Natural killer cell (primary cell): Measurements from ENCODE around the gene LIN37. TPM values are rescaled to one million over a fixed set of nuclear protein-coding genes. Genes with fewer than 3 reads are reported as not detected.
"Not testable (repeated sequence)": the region's sequence is repeated elsewhere in the genome, so short reads cannot be mapped to it uniquely, and the experiment has no call there.

Experiments used
- ATAC-seq, 3 donors: fragments of 150-1000 bp in 2 of 3; fragments of 200-7000 bp in 1 of 3; cut with Tn5 transposase; 1 replicate in 1 of 3; 2 replicates in 2 of 3; pipeline ENCODE4 v1.10.0; 2021; ENCODE audit warnings: mild to moderate bottlenecking in 2 of 3, moderate library complexity in 2 of 3
- DNase-seq, 2 donors: peaks; one replicate each; pipeline versions ENCODE4 v3.0.0 to v3.0.0-alpha.2; 2013 to 2021; ENCODE audit warnings: mixed read lengths in 1 of 2
- H3K27ac ChIP-seq: one replicate; pipeline ENCODE4 v1.5.1; 2013; ENCODE audit warnings: mild to moderate bottlenecking, low read length
- H3K27me3 ChIP-seq: one replicate; pipeline ENCODE4 v1.6.1; 2013; ENCODE audit warnings: low read length; ENCODE audit not compliant: control insufficient read depth, insufficient read depth
- H3K36me3 ChIP-seq: one replicate; pipeline ENCODE4 v1.6.1; 2013; ENCODE audit warnings: low read length; ENCODE audit not compliant: control insufficient read depth, insufficient read depth
- H3K4me1 ChIP-seq: one replicate; pipeline ENCODE4 v1.6.1; 2013; ENCODE audit warnings: low read length; ENCODE audit not compliant: control insufficient read depth, insufficient read depth
- H3K4me3 ChIP-seq: one replicate; pipeline ENCODE4 v1.5.1; 2013; ENCODE audit warnings: low read length
- H3K9me3 ChIP-seq: one replicate; pipeline ENCODE4 v1.6.1; 2013; ENCODE audit warnings: low read length; ENCODE audit not compliant: control insufficient read depth, insufficient read depth
- H3K27ac Mint-ChIP-seq, 2 donors: one replicate each; pipeline ENCODE4 v1.8.0; 2022; ENCODE audit warnings: mild to moderate bottlenecking in 2 of 2, mixed read lengths in 2 of 2, moderate library complexity in 1 of 2
- H3K27me3 Mint-ChIP-seq, 2 donors: one replicate each; pipeline ENCODE4 v1.8.0; 2022; ENCODE audit warnings: low read depth in 2 of 2, mixed read lengths in 2 of 2
- H3K36me3 Mint-ChIP-seq: one replicate; pipeline ENCODE4 v1.8.0; 2022; ENCODE audit warnings: mixed read lengths
- H3K4me1 Mint-ChIP-seq, 2 donors: one replicate each; pipeline ENCODE4 v1.8.0; 2022; ENCODE audit warnings: mixed read lengths in 2 of 2
- H3K4me3 Mint-ChIP-seq: one replicate; pipeline ENCODE4 v1.8.0; 2022; ENCODE audit warnings: mild to moderate bottlenecking, moderate library complexity, mixed read lengths
- H3K9me3 Mint-ChIP-seq, 2 donors: one replicate each; pipeline ENCODE4 v1.8.0; 2022; ENCODE audit warnings: mixed read lengths in 2 of 2
- CTCF ChIP-seq: fragments of 200-600 bp; IDR thresholded peaks from one replicate; pipeline ENCODE4 v1.8.0; 2022; ENCODE audit warnings: antibody characterized with exemption
- WGBS: methylation state at CpG from one replicate; pipeline ENCODE4 v1.1.7; 2013; ENCODE audit warnings: missing lambda C conversion rate; ENCODE audit not compliant: insufficient coverage; 5-methylcytosine and 5-hydroxymethylcytosine counted together
- intact Hi-C: fragments of 100-400 bp; cut with micrococcal nuclease; formaldehyde crosslinking; loops from one replicate; pipeline ENCODE4 v1.14.2; 2022
- total RNA-seq, 4 donors: library from RNA; stranded (reverse); fragments of 120-200 nt in 1 of 4; gene quantifications; one replicate each; pipeline versions ENCODE4 v1.2.3 to v1.2.4, GENCODE V29; 2013 to 2022

The LIN37 gene
- total RNA-seq, 3 donors from 2014 or later (not counting 1 experiment from before 2014, with no cell fraction given) = 16.7 to 22.1 (median 18.2) TPM

- intact Hi-C loops = no loop called here
- Mint-ChIP-seq H3K9me3 (no peaks in the 10 kb centered on the region), H3K27me3 (no peaks in the 10 kb centered on the region), H3K4me1 (no peaks in the 10 kb centered on the region), H3K4me3 (no peak overlapping the region), H3K36me3 (no peaks in the 10 kb centered on the region), H3K27ac (no peak overlapping the region)
- ATAC-seq = no peak
- Histone ChIP-seq H3K27me3 (no peaks in the 10 kb centered on the region), H3K4me1 (no peaks in the 10 kb centered on the region), H3K27ac (no peak overlapping the region), H3K4me3 (no peak overlapping the region), H3K9me3 (no peaks in the 10 kb centered on the region), H3K36me3 (peaks cover 16% of the 10 kb centered on the region)
- no peak for DNase-seq
- 74% methylated on average over 34 of the region's 34 CpGs for WGBS
- no peak for TF ChIP-seq CTCF
Observed at GRCh38 chr19:35767288-35768081, 19.1 kb downstream of the LIN37 start.

DNA sequence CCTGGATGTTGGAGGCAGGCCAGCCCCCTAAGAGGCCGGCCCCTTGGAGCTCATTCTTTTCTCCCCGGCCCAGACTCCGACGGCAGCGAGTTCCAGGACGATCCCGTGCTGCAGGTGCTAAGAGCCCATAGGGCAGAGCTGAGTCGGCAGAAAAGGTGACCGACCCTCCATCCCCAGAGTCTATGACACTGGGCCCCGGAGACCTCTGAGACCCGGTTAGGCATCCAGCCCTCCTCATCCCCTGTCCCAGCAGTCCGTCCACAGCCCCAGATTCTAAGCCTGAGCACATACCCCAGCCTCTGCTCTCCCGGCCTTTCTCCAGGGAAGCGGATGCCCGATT, 19.7 kb downstream of the LIN37 start:
- DNase-seq (no peak), ATAC-seq (no peak)
- peaks cover 16% of the 10 kb centered on the region for H3K36me3 ChIP-seq
- Mint-ChIP-seq H3K4me3 (no peak overlapping the region), H3K27ac (no peak overlapping the region), H3K9me3 (no peaks in the 10 kb centered on the region), H3K27me3 (no peaks in the 10 kb centered on the region), H3K36me3 (no peaks in the 10 kb centered on the region), H3K4me1 (no peaks in the 10 kb centered on the region)
- H3K27ac ChIP-seq = no peak overlapping the region
- intact Hi-C loops = no loop called here
- H3K27me3 ChIP-seq = no peaks in the 10 kb centered on the region
- no peaks in the 10 kb centered on the region for H3K4me1 ChIP-seq
- TF ChIP-seq CTCF = no peak
- 91% methylated on average over 15 of the region's 15 CpGs for WGBS
- no peaks in the 10 kb centered on the region for H3K9me3 ChIP-seq
- no peak overlapping the region for H3K4me3 ChIP-seq

DNA sequence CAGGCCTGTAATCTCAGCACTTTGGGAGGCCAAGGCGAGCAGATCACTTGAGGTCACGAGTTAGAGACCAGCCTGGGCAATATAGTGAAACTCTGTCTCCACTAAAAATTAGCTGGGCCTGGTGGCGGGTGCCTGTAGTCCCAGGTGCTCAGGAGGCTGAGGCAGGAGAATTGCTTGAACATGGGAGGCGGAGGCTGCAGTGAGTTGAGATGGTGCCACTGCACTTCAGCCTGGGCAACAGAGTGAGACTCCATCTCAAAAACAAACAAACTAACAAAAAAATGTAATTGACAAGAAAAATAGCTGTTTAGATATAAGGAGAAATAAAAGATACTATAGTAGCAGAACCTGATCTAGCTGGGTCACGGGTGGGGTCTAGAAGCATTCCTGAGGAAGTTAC, 24.0 kb downstream of the LIN37 start:
- H3K27ac ChIP-seq, ATAC-seq, H3K4me3 ChIP-seq, H3K9me3 Mint-ChIP-seq, H3K27ac Mint-ChIP-seq, H3K4me3 Mint-ChIP-seq, H3K36me3 Mint-ChIP-seq, H3K36me3 ChIP-seq, DNase-seq, H3K27me3 Mint-ChIP-seq, H3K27me3 ChIP-seq, H3K9me3 ChIP-seq, intact Hi-C loops: not testable (repeated sequence)
- peaks cover 16% of the 10 kb centered on the region for H3K4me1 ChIP-seq
- peaks cover 18 to 27% of the 10 kb centered on the region in 2 donors for H3K4me1 Mint-ChIP-seq
- WGBS = 94% methylated on average over 5 of the region's 5 CpGs

GRCh38 chr19:35773020-35773806, 24.8 kb downstream of the LIN37 start:
- Histone ChIP-seq H3K4me1 (peaks cover 16% of the 10 kb centered on the region), H3K27ac (no peak overlapping the region), H3K36me3 (peaks cover 2% of the 10 kb centered on the region), H3K9me3 (no peaks in the 10 kb centered on the region), H3K4me3 (no peak overlapping the region), H3K27me3 (no peaks in the 10 kb centered on the region)
- Mint-ChIP-seq H3K4me3 (no peak overlapping the region), H3K27me3 (no peaks in the 10 kb centered on the region), H3K4me1 (peaks cover 18 to 27% of the 10 kb centered on the region in 2 donors), H3K27ac (no peak overlapping the region), H3K36me3 (no peaks in the 10 kb centered on the region), H3K9me3 (no peaks in the 10 kb centered on the region)
- WGBS = 89% methylated on average over 8 of the region's 9 CpGs
- no peak for DNase-seq
- intact Hi-C loops = no loop called here
- no peak for TF ChIP-seq CTCF
- no peak for ATAC-seq
